HG02870 (cell line): ENCODE measurements around the gene MYL6B.

ENCODE experiments used
- ATAC-seq: cut with Tn5 transposase; IDR thresholded peaks from one replicate; pipeline ENCODE4 v1.9.1; 2021; ENCODE audit warnings: mild to moderate bottlenecking, moderate library complexity; ENCODE audit not compliant: unreplicated experiment

Gene MYL6B

DNA sequence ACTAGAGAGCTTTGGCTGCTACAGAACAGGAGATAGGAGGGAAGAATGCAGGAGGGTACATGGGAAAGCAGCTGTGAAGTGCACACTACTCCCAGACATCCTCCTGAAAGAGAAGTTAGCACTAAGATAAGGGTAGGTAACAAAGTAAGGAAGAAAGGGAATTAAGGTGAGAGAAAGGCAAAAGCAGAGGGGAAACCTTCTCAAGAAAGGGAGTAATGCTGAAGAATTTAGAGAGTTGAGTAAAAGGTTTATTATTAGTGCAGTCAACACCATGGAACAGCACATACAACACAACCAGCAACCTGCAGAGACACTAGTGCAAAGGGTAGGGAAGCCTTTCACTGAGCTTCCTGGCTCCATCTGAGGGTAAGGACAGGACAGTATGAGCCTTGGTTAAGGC lies 51.9 kb downstream of the MYL6B start:
- no peak for ATAC-seq

DNA sequence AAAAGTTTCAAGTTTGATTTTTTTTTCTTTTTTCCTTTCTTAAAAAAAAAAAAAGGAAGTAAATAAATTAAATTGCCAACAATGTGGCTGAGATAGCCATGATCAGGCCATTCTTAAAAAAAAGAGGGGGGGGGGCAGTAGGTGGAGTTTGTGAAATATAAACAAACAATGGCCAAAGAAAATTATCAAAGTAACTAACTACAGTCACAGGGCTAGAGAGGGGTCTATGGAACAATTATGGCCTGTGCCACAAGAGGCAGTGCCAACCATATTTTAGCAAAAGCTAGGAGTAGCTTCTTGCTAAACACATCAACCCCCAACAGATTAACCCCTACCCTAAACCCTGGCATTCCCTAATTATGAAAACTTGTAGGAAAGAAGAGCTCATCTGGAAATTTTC lies 53.1 kb downstream of the MYL6B start:
- ATAC-seq, result no peak

GRCh38 chr12:56206452-56207166 lies 54.2 kb downstream of the MYL6B start:
- ATAC-seq, result no peak
